ENCODE results near the gene RABL6. TPM values are rescaled to one million over a fixed set of nuclear protein-coding genes. Genes with fewer than 3 reads are reported as not detected.
"Not testable (repeated sequence)": the region's sequence is repeated elsewhere in the genome, so short reads cannot be mapped to it uniquely, and the experiment has no call there.

Gene RABL6
- total and polyA plus RNA-seq, 5 donors from 2014 or later: 9.4 to 63.6 (median 11.4) TPM

DNA sequence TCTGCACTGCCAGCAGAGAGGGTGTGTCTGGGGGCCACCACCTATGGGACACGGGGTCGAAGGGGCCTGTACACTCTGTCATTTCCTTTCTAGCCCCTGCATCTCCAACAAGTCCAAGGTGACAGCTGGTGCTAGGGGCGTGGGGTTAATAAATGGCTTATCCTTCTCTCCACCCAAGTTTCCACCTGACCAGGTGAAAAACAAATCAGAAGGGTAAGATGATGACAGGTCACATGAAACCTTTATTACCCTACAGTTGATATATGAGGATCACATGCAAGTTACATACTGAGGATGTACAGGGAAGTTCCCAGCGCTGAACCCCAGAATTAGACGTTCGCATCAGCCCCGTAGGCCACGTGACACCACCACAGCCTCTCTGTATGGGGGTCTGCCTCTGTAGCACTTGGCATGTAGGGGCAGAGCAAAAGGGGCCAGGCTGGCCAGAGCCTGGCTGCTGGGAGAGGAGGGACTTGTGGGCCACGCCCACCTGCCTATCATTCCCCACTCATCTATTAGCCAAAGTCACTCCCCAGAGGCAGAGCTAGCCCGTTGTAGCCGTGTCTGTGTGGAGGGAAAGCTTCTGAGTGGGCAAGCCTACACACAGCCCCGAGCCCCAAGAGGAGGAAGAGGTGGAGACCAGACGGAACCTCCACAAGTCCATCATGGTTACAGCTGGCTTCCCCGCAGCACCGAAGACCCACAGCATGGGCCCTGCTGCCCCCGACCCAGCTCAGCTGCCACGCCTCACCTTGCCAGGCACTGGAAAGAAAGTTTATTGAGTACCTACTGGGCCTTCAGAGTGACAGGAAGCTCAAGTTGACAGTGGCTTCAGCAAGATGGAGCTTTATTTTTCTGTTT, 14.4 kb upstream of the RABL6 start:
- DNase-seq (no peak), ATAC-seq (ENCODE audit: low read depth in 2 of 2) (no peak)
- no peaks in the 10 kb centered on the region for H3K9me3 Mint-ChIP-seq
- no peaks in the 10 kb centered on the region for H3K27me3 ChIP-seq (ENCODE audit: control insufficient read depth, insufficient read depth, low read length)
- no peaks in the 10 kb centered on the region for H3K9me3 ChIP-seq (ENCODE audit: control insufficient read depth in 2 of 2, low read length in 2 of 2)
- peak overlapping the region in 3 of 4 donors; percentile 31 to 39 (median 38) for H3K4me3 Mint-ChIP-seq
- H3K27me3 Mint-ChIP-seq: peaks cover 17% of the 10 kb centered on the region
- no peak overlapping the region for H3K27ac ChIP-seq (ENCODE audit: insufficient read depth, low read length, poor library complexity, severe bottlenecking)
- H3K27ac Mint-ChIP-seq: peak overlapping the region; percentile 35 to 74 (median 71)
- no peaks in the 10 kb centered on the region for H3K36me3 Mint-ChIP-seq
- peaks cover 0 to 49% (median 14%) of the 10 kb centered on the region in 4 donors for H3K4me1 Mint-ChIP-seq
- peaks cover 24% of the 10 kb centered on the region for H3K4me1 ChIP-seq (ENCODE audit: control insufficient read depth, insufficient read depth, low read length, poor library complexity, severe bottlenecking)
- H3K4me3 ChIP-seq (ENCODE audit: low read depth, low read length): no peak overlapping the region
- H3K36me3 ChIP-seq (ENCODE audit: control insufficient read depth, insufficient read depth, low read length): peaks cover 3% of the 10 kb centered on the region

DNA sequence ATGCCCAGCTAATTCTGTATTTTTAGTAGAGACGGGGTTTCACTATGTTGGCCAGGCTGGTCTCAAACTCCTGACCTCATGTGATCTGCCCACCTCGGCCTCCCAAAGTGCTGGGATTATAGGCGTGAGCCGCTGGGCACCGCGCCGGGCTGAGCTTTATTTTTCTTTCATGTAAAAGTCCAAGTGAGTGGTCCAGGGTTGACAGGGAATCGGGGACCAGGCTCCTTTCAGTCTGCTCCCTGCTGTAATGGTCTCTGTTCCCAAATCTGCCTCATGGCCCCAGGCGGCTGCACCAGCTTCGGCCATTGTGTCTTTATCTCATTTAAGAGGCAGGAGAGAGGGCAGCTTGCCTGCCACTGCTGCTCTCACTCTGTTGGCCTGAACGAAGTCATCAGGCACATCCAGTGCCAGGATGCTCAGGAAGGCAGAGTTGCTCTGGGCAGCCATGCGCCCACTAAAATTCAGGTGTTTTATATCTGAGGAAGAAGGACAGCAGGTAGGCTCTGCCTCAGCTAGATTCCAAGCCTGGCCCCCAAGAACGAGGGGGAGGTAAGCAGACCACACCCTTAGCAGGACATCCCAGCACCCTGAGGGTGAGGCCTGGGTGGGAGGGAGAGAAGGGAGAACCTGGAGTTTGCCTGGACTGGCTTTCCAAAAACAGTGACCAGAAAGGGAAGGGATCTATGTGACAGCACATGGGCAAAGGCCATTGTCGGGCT, 13.3 kb upstream of the RABL6 start:
- Mint-ChIP-seq H3K4me3 (no peak overlapping the region), H3K36me3 (no peaks in the 10 kb centered on the region), H3K27me3 (peaks cover 17% of the 10 kb centered on the region), H3K27ac (no peak overlapping the region), H3K4me1 (peaks cover 0 to 48% (median 14%) of the 10 kb centered on the region in 4 donors), H3K9me3 (no peaks in the 10 kb centered on the region)
- Histone ChIP-seq H3K36me3 (ENCODE audit: control insufficient read depth, insufficient read depth, low read length) (peaks cover 3% of the 10 kb centered on the region), H3K9me3 (ENCODE audit: control insufficient read depth in 2 of 2, low read length in 2 of 2) (no peaks in the 10 kb centered on the region), H3K4me3 (ENCODE audit: low read depth, low read length) (no peak overlapping the region), H3K4me1 (ENCODE audit: control insufficient read depth, insufficient read depth, low read length, poor library complexity, severe bottlenecking) (peaks cover 31% of the 10 kb centered on the region), H3K27me3 (ENCODE audit: control insufficient read depth, insufficient read depth, low read length) (no peaks in the 10 kb centered on the region), H3K27ac (ENCODE audit: insufficient read depth, low read length, poor library complexity, severe bottlenecking) (no peak overlapping the region)
- DNase-seq (no peak), ATAC-seq (ENCODE audit: low read depth in 2 of 2) (no peak)

DNA sequence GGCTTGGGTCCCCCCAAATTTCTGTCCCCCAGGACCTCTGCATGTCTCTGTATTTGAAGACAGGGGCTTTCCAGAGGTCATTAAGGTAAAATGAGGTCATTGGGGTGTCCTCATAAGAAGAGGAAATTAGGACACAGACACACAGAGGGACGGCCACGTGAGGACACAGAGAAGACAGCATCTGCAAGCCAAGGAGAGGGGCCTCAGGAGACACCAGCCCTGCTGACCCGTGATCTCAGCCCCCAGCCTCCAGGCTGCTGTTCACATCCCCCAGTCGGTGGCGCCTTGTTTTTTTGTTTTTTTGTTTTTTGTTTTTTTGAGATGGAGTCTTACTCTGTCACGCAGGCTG, 12.8 kb upstream of the RABL6 start:
- Histone ChIP-seq H3K36me3 (ENCODE audit: control insufficient read depth, insufficient read depth, low read length) (peaks cover 3% of the 10 kb centered on the region), H3K4me1 (ENCODE audit: control insufficient read depth, insufficient read depth, low read length, poor library complexity, severe bottlenecking) (peaks cover 36% of the 10 kb centered on the region), H3K27ac (ENCODE audit: insufficient read depth, low read length, poor library complexity, severe bottlenecking) (no peak overlapping the region), H3K27me3 (ENCODE audit: control insufficient read depth, insufficient read depth, low read length) (no peaks in the 10 kb centered on the region), H3K4me3 (ENCODE audit: low read depth, low read length) (no peak overlapping the region), H3K9me3 (ENCODE audit: control insufficient read depth in 2 of 2, low read length in 2 of 2) (no peaks in the 10 kb centered on the region)
- H3K4me1 Mint-ChIP-seq: peaks cover 0 to 48% (median 14%) of the 10 kb centered on the region in 4 donors
- no peaks in the 10 kb centered on the region for H3K9me3 Mint-ChIP-seq
- ATAC-seq (ENCODE audit: low read depth in 2 of 2) (no peak), DNase-seq (no peak)
- H3K27me3 Mint-ChIP-seq: peaks cover 17% of the 10 kb centered on the region
- no peaks in the 10 kb centered on the region for H3K36me3 Mint-ChIP-seq
- no peak overlapping the region for H3K27ac Mint-ChIP-seq
- no peak overlapping the region for H3K4me3 Mint-ChIP-seq

DNA sequence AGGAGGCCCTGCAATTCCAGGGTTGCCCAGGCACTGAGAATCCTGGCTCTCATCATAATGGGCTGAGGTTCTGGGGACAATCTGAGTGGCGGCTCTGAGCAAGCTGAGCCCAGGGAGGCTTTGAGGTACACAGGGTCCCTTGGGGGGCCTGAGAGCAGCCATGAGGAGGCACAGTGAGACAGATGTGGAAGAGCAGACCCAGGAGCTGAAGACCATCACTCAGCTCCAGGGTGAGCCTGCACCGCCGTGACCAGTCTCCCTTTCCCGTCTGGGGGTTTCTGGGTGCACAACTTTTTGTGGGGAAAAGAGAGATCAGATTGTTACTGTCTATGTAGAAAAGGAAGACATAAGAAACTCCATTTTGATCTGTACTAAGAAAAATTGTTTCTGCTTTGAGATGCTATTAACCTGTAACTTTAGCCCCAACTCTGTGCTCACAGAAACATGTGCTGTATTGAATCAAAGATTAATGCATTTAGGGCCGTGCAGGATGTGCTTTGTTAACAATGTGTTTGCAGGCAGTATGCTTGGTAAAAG, 11.4 kb upstream of the RABL6 start, which contains the start of gene CCDC183:
CCDC183 (plus strand) TSS at position 101 of the 537 bp plus-strand sequence; CDS start at position 161, 60 bp downstream.
- Mint-ChIP-seq H3K4me3 (peak within 1 kb of the TSS; percentile 13 to 61 (median 26)), H3K36me3 (no peaks in the 10 kb centered on the region), H3K4me1 (peaks cover 0 to 50% (median 9%) of the 10 kb centered on the region in 4 donors), H3K27ac (peak within 1 kb of the TSS in 1 of 3 donors; percentile 29), H3K27me3 (peaks cover 25% of the 10 kb centered on the region), H3K9me3 (no peaks in the 10 kb centered on the region)
- Histone ChIP-seq H3K27me3 (ENCODE audit: control insufficient read depth, insufficient read depth, low read length) (no peaks in the 10 kb centered on the region), H3K9me3 (ENCODE audit: control insufficient read depth in 2 of 2, low read length in 2 of 2) (no peaks in the 10 kb centered on the region), H3K36me3 (ENCODE audit: control insufficient read depth, insufficient read depth, low read length) (peaks cover 3% of the 10 kb centered on the region), H3K4me3 (ENCODE audit: low read depth, low read length) (no peak within 1 kb of the TSS), H3K4me1 (ENCODE audit: control insufficient read depth, insufficient read depth, low read length, poor library complexity, severe bottlenecking) (peaks cover 41% of the 10 kb centered on the region), H3K27ac (ENCODE audit: insufficient read depth, low read length, poor library complexity, severe bottlenecking) (no peak within 1 kb of the TSS)
- ATAC-seq (ENCODE audit: low read depth in 2 of 2) (no peak), DNase-seq (no peak)

DNA sequence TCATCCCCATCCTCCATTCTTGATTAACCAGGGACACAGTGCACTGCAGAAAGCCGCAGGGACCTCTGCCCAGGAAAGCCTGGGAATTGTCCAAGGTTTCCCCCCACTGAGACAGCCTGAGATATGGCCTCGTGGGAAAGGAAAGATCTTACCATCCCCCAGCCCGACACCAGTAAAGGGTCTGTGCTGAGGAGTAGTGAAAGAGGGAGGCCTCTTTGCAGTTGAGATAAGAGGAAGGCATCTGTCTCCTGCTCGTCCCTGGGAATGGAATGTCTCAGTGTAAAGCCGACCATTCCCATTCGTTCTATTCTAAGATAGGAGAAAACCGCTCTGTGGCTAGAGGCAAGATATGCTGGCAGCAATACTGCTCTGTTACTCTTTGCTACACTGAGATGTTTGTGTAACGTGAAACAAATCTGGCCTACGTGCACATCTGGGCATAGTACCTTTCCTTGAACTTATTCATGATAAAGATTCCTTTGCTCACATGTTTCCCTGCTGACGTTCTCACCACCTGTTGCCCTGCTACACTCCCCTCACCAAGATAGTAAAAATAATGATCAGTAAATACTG, 10.9 kb upstream of the RABL6 start:
- H3K27me3 Mint-ChIP-seq: peaks cover 30% of the 10 kb centered on the region
- H3K36me3 Mint-ChIP-seq; H3K4me3 ChIP-seq (ENCODE audit: low read depth, low read length); ATAC-seq (ENCODE audit: low read depth in 2 of 2); H3K36me3 ChIP-seq (ENCODE audit: control insufficient read depth, insufficient read depth, low read length); H3K27me3 ChIP-seq (ENCODE audit: control insufficient read depth, insufficient read depth, low read length); H3K9me3 Mint-ChIP-seq; DNase-seq; H3K9me3 ChIP-seq (ENCODE audit: control insufficient read depth in 2 of 2, low read length in 2 of 2); H3K27ac ChIP-seq (ENCODE audit: insufficient read depth, low read length, poor library complexity, severe bottlenecking): not testable (repeated sequence)
- H3K4me1 Mint-ChIP-seq: peaks cover 0 to 50% (median 8%) of the 10 kb centered on the region in 4 donors
- peak overlapping the region in 3 of 4 donors; percentile 15 to 37 (median 27) for H3K4me3 Mint-ChIP-seq
- H3K4me1 ChIP-seq (ENCODE audit: control insufficient read depth, insufficient read depth, low read length, poor library complexity, severe bottlenecking): peaks cover 36% of the 10 kb centered on the region
- peak overlapping the region in 1 of 3 donors; percentile 29 for H3K27ac Mint-ChIP-seq

DNA sequence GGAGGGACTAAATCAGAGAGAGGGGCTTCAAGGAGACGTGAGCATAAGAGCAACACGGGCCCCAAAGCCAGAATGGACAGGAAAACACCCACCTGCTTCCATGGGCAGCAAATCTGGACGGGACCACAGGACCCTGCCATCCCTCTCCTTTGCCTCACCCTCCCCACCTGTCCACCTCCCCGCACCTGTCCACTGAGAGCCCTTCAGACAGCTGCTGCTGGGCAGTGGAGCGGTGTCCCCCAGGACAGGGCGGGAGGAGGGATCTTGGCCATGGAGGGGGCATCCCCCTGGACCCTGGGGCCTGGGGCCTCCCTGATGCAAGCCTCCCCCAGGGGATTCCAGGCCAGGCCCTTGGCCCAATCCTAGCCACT, 9.1 kb upstream of the RABL6 start:
- ATAC-seq (ENCODE audit: low read depth in 2 of 2) (no peak), DNase-seq (no peak)
- H3K4me3 Mint-ChIP-seq: peak overlapping the region in 1 of 4 donors; percentile 32
- H3K4me1 Mint-ChIP-seq: peaks cover 0 to 40% (median 8%) of the 10 kb centered on the region in 4 donors
- Histone ChIP-seq H3K4me3 (ENCODE audit: low read depth, low read length) (no peak overlapping the region), H3K36me3 (ENCODE audit: control insufficient read depth, insufficient read depth, low read length) (no peaks in the 10 kb centered on the region), H3K4me1 (ENCODE audit: control insufficient read depth, insufficient read depth, low read length, poor library complexity, severe bottlenecking) (peaks cover 29% of the 10 kb centered on the region), H3K9me3 (ENCODE audit: control insufficient read depth in 2 of 2, low read length in 2 of 2) (no peaks in the 10 kb centered on the region), H3K27me3 (ENCODE audit: control insufficient read depth, insufficient read depth, low read length) (no peaks in the 10 kb centered on the region), H3K27ac (ENCODE audit: insufficient read depth, low read length, poor library complexity, severe bottlenecking) (no peak overlapping the region)
- no peak overlapping the region for H3K27ac Mint-ChIP-seq
- peaks cover 34% of the 10 kb centered on the region for H3K27me3 Mint-ChIP-seq
- no peaks in the 10 kb centered on the region for H3K36me3 Mint-ChIP-seq
- no peaks in the 10 kb centered on the region for H3K9me3 Mint-ChIP-seq

DNA sequence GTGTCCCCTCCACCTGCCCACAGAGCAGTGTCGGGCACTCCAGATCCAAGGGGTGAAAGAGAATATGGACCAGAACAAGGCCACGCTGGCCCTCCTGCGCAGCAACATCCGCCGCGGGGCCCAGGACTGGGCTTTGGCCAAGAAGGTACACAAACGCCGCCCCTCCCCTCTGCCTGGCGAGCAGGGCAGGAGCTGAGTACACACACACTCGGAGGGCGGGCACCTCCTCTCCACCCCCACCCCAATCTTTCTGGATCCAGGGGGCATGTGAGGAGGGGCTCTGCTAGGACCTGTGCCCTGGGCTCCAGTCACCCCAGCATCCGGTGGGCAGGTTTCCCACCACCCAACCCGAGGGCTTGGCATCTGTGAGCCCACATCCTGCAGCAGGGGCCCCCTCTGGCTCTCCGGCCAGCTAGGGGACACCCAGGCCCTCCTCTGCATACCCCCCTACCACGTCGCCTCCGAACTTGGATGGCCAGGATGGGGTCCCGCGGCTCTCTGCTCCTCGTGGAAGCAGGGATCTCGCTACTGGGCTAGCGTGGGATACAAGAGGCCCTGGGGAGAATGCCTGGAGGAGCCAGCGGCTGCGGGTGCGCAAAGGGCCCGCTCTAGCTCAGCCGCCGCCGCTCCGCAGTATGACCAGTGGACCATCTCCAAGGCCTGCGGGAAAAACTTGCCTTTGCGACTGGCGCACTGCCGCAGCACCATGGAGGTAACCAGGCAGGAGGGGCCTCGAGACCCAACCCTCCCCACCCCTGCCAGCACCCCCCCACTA, 8.5 kb upstream of the RABL6 start:
- H3K9me3 Mint-ChIP-seq: no peaks in the 10 kb centered on the region
- H3K36me3 ChIP-seq (ENCODE audit: control insufficient read depth, insufficient read depth, low read length): no peaks in the 10 kb centered on the region
- H3K9me3 ChIP-seq (ENCODE audit: control insufficient read depth in 2 of 2, low read length in 2 of 2): no peaks in the 10 kb centered on the region
- peaks cover 29% of the 10 kb centered on the region for H3K4me1 ChIP-seq (ENCODE audit: control insufficient read depth, insufficient read depth, low read length, poor library complexity, severe bottlenecking)
- H3K36me3 Mint-ChIP-seq: no peaks in the 10 kb centered on the region
- H3K27ac ChIP-seq (ENCODE audit: insufficient read depth, low read length, poor library complexity, severe bottlenecking): no peak overlapping the region
- H3K27me3 ChIP-seq (ENCODE audit: control insufficient read depth, insufficient read depth, low read length): no peaks in the 10 kb centered on the region
- H3K27me3 Mint-ChIP-seq: peaks cover 34% of the 10 kb centered on the region
- no peak overlapping the region for H3K4me3 ChIP-seq (ENCODE audit: low read depth, low read length)
- ATAC-seq (ENCODE audit: low read depth in 2 of 2) (no peak), DNase-seq (no peak)
- H3K27ac Mint-ChIP-seq: no peak overlapping the region
- H3K4me3 Mint-ChIP-seq: peak overlapping the region in 3 of 4 donors; percentile 55 to 87 (median 73)
- peaks cover 0 to 44% (median 8%) of the 10 kb centered on the region in 4 donors for H3K4me1 Mint-ChIP-seq

Data from CD4-positive, CD25-positive, alpha-beta regulatory T cell (primary cell).